Testis (tissue), 3 donors: ENCODE results near the gene CYP2B6. TPM values are rescaled to one million over a fixed set of nuclear protein-coding genes. Genes with fewer than 3 reads are reported as not detected.
"Not testable (repeated sequence)": the region's sequence is repeated elsewhere in the genome, so short reads cannot be mapped to it uniquely, and the experiment has no call there.

Experiments used
- DNase-seq: peaks from one replicate; pipeline ENCODE4 v3.0.0-alpha.2; 2019
- H3K27ac ChIP-seq, 2 donors: fragments of 200-600 bp; sonication (generic); one replicate each; pipeline ENCODE4 v1.5.1; 2019
- H3K27me3 ChIP-seq: fragments of 200-600 bp; sonication (generic); one replicate; pipeline ENCODE4 v1.5.1; 2019
- H3K36me3 ChIP-seq: fragments of 200-600 bp; sonication (generic); one replicate; pipeline ENCODE4 v1.5.1; 2017; ENCODE audit warnings: low read depth; ENCODE audit errors: missing control alignments
- H3K4me1 ChIP-seq: fragments of 200-600 bp; sonication (generic); one replicate; pipeline ENCODE4 v1.5.1; 2019
- H3K4me3 ChIP-seq, 2 donors: fragments of 200-600 bp; sonication (generic); one replicate each; pipeline ENCODE4 v1.5.1; 2017 to 2019
- H3K9me3 ChIP-seq: fragments of 200-600 bp; sonication (generic); one replicate; pipeline ENCODE4 v1.5.1; 2017
- CTCF ChIP-seq, 3 experiments: fragments of 450-650 bp in 2 of 3; fragments of 200-600 bp in 1 of 3; sonication (generic) in 1 of 3; IDR thresholded peaks; one replicate each; pipeline ENCODE4 v1.5.1; 2016 to 2019; ENCODE audit warnings: antibody characterized with exemption in 3 of 3, mild to moderate bottlenecking in 2 of 3, moderate library complexity in 1 of 3
- POLR2A ChIP-seq: fragments of 450-650 bp; IDR thresholded peaks from one replicate; pipeline ENCODE4 v1.6.1; 2017; ENCODE audit warnings: antibody characterized with exemption, mild to moderate bottlenecking, moderate library complexity
- WGBS, 2 donors: methylation state at CpG; one replicate each; pipeline ENCODE4 v1.1.5; 2018; 5-methylcytosine and 5-hydroxymethylcytosine counted together
- intact Hi-C: fragments of 100-400 bp; cut with DNase I; formaldehyde crosslinking; loops from one replicate; pipeline ENCODE4 v1.15.1; 2023; ENCODE audit warnings: low total_unique reads
- polyA plus RNA-seq: library from polyadenylated mRNA; stranded (reverse); fragments of 350-450 nt; fragmentation: Illumina TruSeq; extraction: RNeasy Lipid Tissue Mini Kit (QIAGEN cat#74804); gene quantifications from one replicate; pipeline ENCODE4 v1.2.3, GENCODE V29; 2014; ENCODE audit warnings: low read depth, low replicate concordance; ENCODE audit not compliant: insufficient read depth
- total RNA-seq, 2 donors: library from RNA; depleted of rRNA; stranded (reverse); fragments of >200 nt; gene quantifications; one replicate each; pipeline ENCODE4 v1.2.3, GENCODE V29; 2016

The CYP2B6 gene
- total and polyA plus RNA-seq, 3 donors from 2014 or later, result 0.19 to 0.39 TPM; not detected in 1

GRCh38 chr19:41031916-41032315, 40.8 kb downstream of the CYP2B6 start:
- Histone ChIP-seq H3K27me3 (no peaks in the 10 kb centered on the region), H3K9me3 (no peaks in the 10 kb centered on the region), H3K4me1 (no peaks in the 10 kb centered on the region), H3K36me3 (no peaks in the 10 kb centered on the region), H3K4me3 (no peak overlapping the region), H3K27ac (no peak overlapping the region)
- DNase-seq, result no peak
- intact Hi-C loops, result no loop called here
- WGBS, 2 donors, result 0 to 91% methylated on average over 2 of the region's 2 CpGs
- TF ChIP-seq CTCF (IDR thresholded peaks at IDR 0.05), result no peak
- no peak for TF ChIP-seq POLR2A

- H3K36me3 ChIP-seq, intact Hi-C loops, H3K9me3 ChIP-seq, H3K4me3 ChIP-seq, DNase-seq, H3K4me1 ChIP-seq, H3K27me3 ChIP-seq, H3K27ac ChIP-seq: not testable (repeated sequence)
- 64 to 93% methylated on average over 5 to 7 of the region's 7 CpGs for WGBS, 2 donors
Observed at GRCh38 chr19:41033324-41033723, 42.2 kb downstream of the CYP2B6 start.

DNA sequence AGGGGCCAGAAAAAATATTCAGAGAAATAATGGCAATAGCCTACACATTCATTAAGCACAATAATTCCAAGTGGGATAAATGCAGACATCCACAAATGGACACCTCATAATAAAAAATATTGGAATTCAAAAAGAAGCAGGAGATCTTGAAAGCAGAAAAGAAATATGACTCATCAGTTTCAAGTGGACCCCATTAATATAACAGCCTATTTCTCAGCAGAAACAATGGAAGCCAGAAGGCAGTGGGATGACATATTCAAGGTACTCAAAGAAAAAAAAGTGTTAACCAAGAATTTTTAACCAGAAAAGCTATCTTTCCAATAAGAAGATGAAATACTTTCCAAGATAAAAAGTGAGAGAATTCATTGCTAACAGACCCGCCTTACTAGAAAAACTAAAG, 48.7 kb downstream of the CYP2B6 start:
- WGBS, 2 donors, result 83 to 90% methylated on average over 1 of the region's 1 CpG
- Histone ChIP-seq H3K4me3 (no peak overlapping the region), H3K9me3 (no peaks in the 10 kb centered on the region), H3K27ac (no peak overlapping the region), H3K4me1 (no peaks in the 10 kb centered on the region), H3K27me3 (no peaks in the 10 kb centered on the region), H3K36me3 (no peaks in the 10 kb centered on the region)
- no peak for DNase-seq
- TF ChIP-seq CTCF (IDR thresholded peaks at IDR 0.05), result no peak
- intact Hi-C loops, result no loop called here

- DNase-seq, intact Hi-C loops, H3K27ac ChIP-seq, H3K4me1 ChIP-seq, H3K36me3 ChIP-seq, H3K9me3 ChIP-seq, H3K4me3 ChIP-seq, H3K27me3 ChIP-seq: not testable (repeated sequence)
- WGBS, 2 donors, result 80 to 93% methylated on average over 1 of the region's 1 CpG
Observed at GRCh38 chr19:41045095-41045494, 54.0 kb downstream of the CYP2B6 start.

DNA sequence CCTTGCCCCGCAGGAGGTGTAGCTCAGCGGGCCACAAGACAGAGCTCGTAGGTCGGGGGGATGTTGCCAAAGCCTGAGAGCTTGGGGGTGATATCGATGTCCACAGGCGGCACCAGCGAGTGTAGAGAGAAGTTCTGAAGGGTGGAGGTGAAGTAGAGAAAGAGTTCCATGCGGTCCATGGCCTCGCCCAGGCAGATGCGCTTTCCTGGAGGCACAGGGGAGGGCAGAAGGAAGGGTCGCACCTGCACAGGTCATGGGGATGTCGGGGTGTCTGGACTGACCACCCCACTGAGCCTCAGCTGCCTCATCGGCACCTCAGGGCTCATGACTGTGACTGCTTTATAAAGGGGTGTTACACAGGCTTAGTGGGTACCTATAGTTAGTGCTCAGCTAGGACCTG, 59.3 kb downstream of the CYP2B6 start:
- WGBS, 2 donors, result 84 to 88% methylated on average over 6 to 13 of the region's 13 CpGs
- Histone ChIP-seq H3K4me1 (no peaks in the 10 kb centered on the region), H3K4me3 (no peak overlapping the region), H3K9me3 (no peaks in the 10 kb centered on the region), H3K27me3 (no peaks in the 10 kb centered on the region), H3K27ac (no peak overlapping the region), H3K36me3 (no peaks in the 10 kb centered on the region)
- intact Hi-C loops, result no loop called here
- TF ChIP-seq POLR2A (no peak), CTCF (IDR thresholded peaks at IDR 0.05) (no peak)
- no peak for DNase-seq

DNA sequence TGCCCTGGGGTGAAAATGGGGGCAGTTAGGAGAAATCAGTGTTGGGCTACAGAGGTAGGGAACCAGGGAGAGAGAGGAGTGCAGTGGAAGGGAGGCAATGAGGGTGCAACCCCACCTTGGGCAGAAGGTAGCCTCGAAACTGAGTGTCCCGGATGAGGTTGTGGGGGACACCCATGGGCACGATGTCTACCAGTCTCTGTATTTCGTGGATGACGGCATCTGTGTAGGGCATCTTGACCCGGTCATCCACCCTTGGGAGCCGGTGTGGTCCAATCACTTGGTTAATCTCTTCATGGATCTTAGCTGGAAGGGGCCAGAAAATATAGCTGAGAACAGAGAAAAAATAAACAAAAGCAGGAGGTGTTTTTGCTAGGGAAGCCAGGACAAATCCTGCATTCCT, 61.1 kb downstream of the CYP2B6 start:
- DNase-seq, H3K36me3 ChIP-seq, H3K27me3 ChIP-seq, H3K9me3 ChIP-seq, H3K4me1 ChIP-seq, intact Hi-C loops, H3K4me3 ChIP-seq, H3K27ac ChIP-seq: not testable (repeated sequence)
- WGBS, 2 donors, result 83 to 89% methylated on average over 7 of the region's 7 CpGs

GRCh38 chr19:41053331-41053730, 62.2 kb downstream of the CYP2B6 start:
- DNase-seq, H3K4me3 ChIP-seq, H3K27ac ChIP-seq, H3K27me3 ChIP-seq, H3K4me1 ChIP-seq, intact Hi-C loops, H3K36me3 ChIP-seq, H3K9me3 ChIP-seq: not testable (repeated sequence)
- WGBS, 2 donors, result 81 to 86% methylated on average over 10 of the region's 10 CpGs
